HPDE6-E6E7 (cell line): ENCODE measurements around the gene VPS16.

ENCODE experiments used
- DNase-seq: peaks from one replicate; pipeline ENCODE4 v3.0.0; 2011; ENCODE audit warnings: missing footprints; ENCODE audit errors: extremely low spot score

VPS16 gene

GRCh38 chr20:2899243-2899642, 58.7 kb downstream of the VPS16 start:
- DNase-seq = no peak

DNA sequence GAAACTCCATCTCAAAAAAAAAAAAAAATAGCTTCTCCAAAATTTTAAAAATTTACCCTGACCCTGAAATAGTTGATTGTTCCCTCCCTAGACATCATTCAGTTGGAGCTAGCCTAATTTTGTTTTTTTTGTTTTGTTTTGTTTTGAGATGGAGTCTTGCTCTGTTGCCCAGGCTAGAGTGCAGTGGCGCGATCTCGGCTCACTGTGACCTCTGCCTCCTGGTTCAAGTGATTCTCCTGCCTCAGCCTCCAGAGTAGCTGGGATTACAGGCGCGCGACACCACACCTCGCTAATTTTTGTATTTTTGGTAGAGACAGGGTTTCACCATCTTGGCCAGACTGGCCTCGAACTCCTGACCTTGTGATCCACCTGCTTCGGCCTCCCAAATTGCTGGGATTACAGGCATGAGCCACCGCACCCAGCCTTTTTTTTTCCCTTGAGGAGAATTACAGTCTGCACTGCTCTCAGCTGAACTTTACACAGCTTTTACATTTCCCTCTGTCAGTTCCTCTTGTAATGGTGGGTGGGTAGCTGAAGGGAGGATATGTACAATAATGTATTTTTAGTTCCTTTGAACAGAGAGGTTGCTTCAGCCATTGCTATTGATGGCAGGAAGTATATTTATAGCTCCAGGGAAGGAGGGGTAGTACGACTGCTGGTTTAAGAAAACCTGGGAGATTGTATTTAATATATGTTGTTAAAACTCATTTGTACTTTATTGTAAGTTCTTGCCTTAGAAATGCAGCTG, 60.5 kb downstream of the VPS16 start:
- DNase-seq = no peak

DNA sequence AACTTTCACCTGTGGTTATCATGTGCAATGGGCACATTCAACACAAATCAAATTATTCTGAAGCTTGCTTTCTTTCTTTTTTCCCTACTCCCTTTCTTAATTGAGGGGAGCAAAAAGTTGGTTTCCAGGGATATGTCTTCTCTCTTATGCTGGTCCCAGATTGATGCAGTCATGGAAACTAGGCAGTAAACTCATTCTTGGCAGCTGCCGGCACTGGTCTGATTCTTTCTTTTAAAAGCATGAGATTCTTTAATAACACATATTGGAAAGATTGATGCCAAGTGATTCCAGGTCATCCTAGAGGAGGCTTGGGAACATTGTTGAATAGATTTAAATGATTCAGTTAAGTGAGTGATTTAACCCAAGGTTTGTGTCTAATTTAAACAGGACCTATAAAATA, 61.7 kb downstream of the VPS16 start:
- DNase-seq = no peak

DNA sequence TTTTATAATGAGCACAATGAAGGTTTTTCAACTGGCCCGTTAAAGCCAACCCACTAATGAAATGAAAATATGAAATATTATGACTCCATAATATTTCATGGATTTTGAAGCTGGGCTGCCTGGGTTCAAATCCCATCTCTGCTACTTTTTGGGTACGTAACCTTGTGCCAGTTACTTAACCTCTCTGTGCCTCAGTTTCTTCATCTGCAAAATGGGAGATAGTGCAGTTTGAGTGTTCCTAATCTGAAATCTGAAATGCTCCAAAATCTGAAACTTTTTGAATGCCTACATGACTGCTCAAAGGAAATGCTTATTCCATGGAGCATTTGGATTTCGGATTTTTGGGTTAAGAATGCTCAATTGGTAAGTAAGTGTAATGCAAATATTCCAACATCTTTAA, 62.3 kb downstream of the VPS16 start:
- DNase-seq = no peak

DNA sequence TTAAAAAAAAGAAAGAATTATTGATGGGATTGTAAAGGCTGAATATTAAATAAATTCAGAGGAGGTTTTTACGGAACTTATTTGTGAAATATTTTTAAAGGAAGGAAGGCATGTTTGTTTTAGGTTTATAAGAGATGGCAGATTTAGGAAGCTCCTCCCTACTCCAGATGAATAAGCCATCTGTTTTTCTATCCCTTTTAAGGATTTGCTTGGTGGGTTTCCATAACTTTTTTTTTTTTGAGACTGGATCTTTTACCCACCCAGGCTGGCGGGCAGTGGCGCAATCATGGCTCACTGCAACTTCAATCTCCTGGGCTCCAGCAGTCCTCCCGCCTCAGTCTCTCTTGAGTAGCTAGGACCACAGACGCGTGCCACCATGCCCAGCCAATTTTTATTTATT, 63.1 kb downstream of the VPS16 start:
- no peak for DNase-seq

GRCh38 chr20:2907519-2907918, 67.0 kb downstream of the VPS16 start:
- DNase-seq = no peak

DNA sequence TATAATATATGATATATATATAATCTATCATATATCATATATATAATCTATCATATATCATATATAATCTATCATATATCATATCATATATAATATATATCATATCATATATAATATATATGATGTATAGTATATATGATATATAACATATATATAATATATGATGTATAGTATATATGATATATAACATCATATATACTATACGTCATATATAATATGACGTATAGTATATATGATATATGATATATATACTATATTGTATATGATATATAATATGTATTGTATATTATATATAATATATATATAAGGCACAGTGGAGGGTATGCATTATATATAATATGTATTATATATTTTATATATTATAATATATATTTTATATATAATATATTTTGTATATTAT, 69.4 kb downstream of the VPS16 start:
- no peak for DNase-seq

GRCh38 chr20:2911200-2911599, 70.7 kb downstream of the VPS16 start:
- DNase-seq = no peak

DNA sequence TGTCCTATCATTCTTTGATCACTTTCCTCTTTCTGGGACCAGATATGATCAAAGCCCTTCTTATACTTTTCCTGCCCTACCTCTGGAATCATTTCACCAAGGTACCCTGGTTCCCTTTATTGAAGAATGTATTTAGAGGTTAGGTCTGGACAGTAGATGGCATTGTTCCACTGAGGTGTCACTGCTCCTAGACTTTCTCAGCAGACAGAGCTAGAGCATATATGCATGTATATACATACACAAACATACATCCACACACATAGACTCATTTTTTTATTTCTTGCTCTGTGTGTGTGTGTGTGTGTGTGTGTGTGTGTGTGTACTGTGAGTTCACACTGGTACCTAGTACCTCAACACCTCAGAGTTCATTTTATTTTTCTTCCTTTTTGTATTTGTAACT, 73.6 kb downstream of the VPS16 start:
- DNase-seq = no peak
